Caco-2 (cell line): Measurements from ENCODE around the gene AMFR. TPM values are rescaled to one million over a fixed set of nuclear protein-coding genes. Genes with fewer than 3 reads are reported as not detected.

Experiments
- BruUV-seq: library from RNA; stranded (reverse); fragments of 400-500 nt; replicated peaks from 2 replicates; lab custom pipeline; 2021; lab: Mats Ljungman, UMichigan
- CTCF ChIA-PET: fragments of 300-600 bp; sonication (Branson Sonifier 250); formaldehyde crosslinking; loops from one replicate; lab custom pipeline; 2022; ENCODE audit warnings: antibody characterized with exemption; lab: Charles Lee
- POLR2A ChIA-PET: fragments of 300-600 bp; sonication (Branson Sonifier 250); formaldehyde crosslinking; loops from one replicate; lab custom pipeline; 2022; ENCODE audit warnings: antibody characterized with exemption; lab: Charles Lee
- DNase-seq, 2 experiments: peaks; one replicate each; pipeline versions ENCODE4 v3.0.0 to v3.0.0-alpha.2; 2020 to 2022
- H3K27me3 ChIP-seq: replicated peaks from 2 replicates; pipeline ENCODE4 v1.6.0; 2011; ENCODE audit warnings: low read length; ENCODE audit not compliant: control insufficient read depth, insufficient read depth
- H3K36me3 ChIP-seq: 2 replicates; pipeline ENCODE4 v1.5.1; 2011; ENCODE audit warnings: low read length; ENCODE audit not compliant: control insufficient read depth, insufficient read depth
- H3K4me1 ChIP-seq: fragments of 250-450 bp; sonication (Bioruptor Pico); 2 replicates; pipeline ENCODE4 v1.5.1; 2020; ENCODE audit warnings: mild to moderate bottlenecking
- H3K4me3 ChIP-seq: 2 replicates; pipeline ENCODE4 v1.5.1; 2011; ENCODE audit warnings: low read depth, mild to moderate bottlenecking, control low read depth, low read length
- H3K9me3 ChIP-seq: fragments of 250-450 bp; sonication (Bioruptor Pico); 2 replicates; pipeline ENCODE4 v1.5.1; 2020; ENCODE audit warnings: mild to moderate bottlenecking, moderate library complexity
- H3K27ac Mint-ChIP-seq: one replicate; pipeline ENCODE4 v1.8.0; 2022; ENCODE audit warnings: mixed read lengths; ENCODE audit not compliant: unreplicated experiment
- H3K27me3 Mint-ChIP-seq: one replicate; pipeline ENCODE4 v1.8.0; 2022; ENCODE audit warnings: mixed read lengths; ENCODE audit not compliant: insufficient read depth, unreplicated experiment
- H3K36me3 Mint-ChIP-seq: one replicate; pipeline ENCODE4 v1.8.0; 2022; ENCODE audit warnings: mild to moderate bottlenecking, mixed read lengths; ENCODE audit not compliant: insufficient read depth, unreplicated experiment
- H3K4me1 Mint-ChIP-seq: one replicate; pipeline ENCODE4 v1.8.0; 2022; ENCODE audit warnings: low read depth, mixed read lengths; ENCODE audit not compliant: unreplicated experiment
- H3K4me3 Mint-ChIP-seq: one replicate; pipeline ENCODE4 v1.8.0; 2022; ENCODE audit warnings: mild to moderate bottlenecking, moderate library complexity, mixed read lengths; ENCODE audit not compliant: unreplicated experiment
- H3K9me3 Mint-ChIP-seq: one replicate; pipeline ENCODE4 v1.8.0; 2022; ENCODE audit warnings: mixed read lengths; ENCODE audit not compliant: unreplicated experiment
- intact Hi-C: fragments of 100-400 bp; cut with micrococcal nuclease; formaldehyde crosslinking; loops from one replicate; pipeline ENCODE4 v1.10.0; 2022; ENCODE audit not compliant: unreplicated experiment
- total RNA-seq: library from RNA; stranded (reverse); gene quantifications from 2 replicates; pipeline ENCODE4 v1.2.3, GENCODE V29; 2022
- TF ChIP-seq, protein P1 (sequence below), 2 experiments: fragments of 200-600 bp in 1 of 2; IDR thresholded peaks; 1 replicate in 1 of 2; 2 replicates in 1 of 2; pipeline versions ENCODE4 v1.5.1 to v1.8.0; 2011 to 2022; ENCODE audit warnings: antibody characterized with exemption in 1 of 2, control low read depth in 1 of 2, inconsistent platforms in 1 of 2, low read depth in 1 of 2, low read length in 1 of 2, mild to moderate bottlenecking in 1 of 2, moderate library complexity in 1 of 2; ENCODE audit not compliant: insufficient read depth in 1 of 2, severe bottlenecking in 1 of 2, unreplicated experiment in 1 of 2

Gene AMFR
- total RNA-seq, 1 experiment from 2014 or later = 106 TPM

- H3K9me3 ChIP-seq = no peaks in the 10 kb centered on the region
- ChIA-PET POLR2A (no interaction called here), CTCF (no interaction called here)
- H3K36me3 ChIP-seq = peaks cover 5% of the 10 kb centered on the region
- no peak overlapping the region for H3K4me3 ChIP-seq
- Mint-ChIP-seq H3K4me1 (no peaks in the 10 kb centered on the region), H3K36me3 (peaks cover 98% of the 10 kb centered on the region), H3K27me3 (no peaks in the 10 kb centered on the region), H3K9me3 (no peaks in the 10 kb centered on the region), H3K4me3 (no peak overlapping the region), H3K27ac (no peak overlapping the region)
- DNase-seq = no peak
- intact Hi-C loops = no loop called here
- TF ChIP-seq, protein P1, sequence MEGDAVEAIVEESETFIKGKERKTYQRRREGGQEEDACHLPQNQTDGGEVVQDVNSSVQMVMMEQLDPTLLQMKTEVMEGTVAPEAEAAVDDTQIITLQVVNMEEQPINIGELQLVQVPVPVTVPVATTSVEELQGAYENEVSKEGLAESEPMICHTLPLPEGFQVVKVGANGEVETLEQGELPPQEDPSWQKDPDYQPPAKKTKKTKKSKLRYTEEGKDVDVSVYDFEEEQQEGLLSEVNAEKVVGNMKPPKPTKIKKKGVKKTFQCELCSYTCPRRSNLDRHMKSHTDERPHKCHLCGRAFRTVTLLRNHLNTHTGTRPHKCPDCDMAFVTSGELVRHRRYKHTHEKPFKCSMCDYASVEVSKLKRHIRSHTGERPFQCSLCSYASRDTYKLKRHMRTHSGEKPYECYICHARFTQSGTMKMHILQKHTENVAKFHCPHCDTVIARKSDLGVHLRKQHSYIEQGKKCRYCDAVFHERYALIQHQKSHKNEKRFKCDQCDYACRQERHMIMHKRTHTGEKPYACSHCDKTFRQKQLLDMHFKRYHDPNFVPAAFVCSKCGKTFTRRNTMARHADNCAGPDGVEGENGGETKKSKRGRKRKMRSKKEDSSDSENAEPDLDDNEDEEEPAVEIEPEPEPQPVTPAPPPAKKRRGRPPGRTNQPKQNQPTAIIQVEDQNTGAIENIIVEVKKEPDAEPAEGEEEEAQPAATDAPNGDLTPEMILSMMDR (IDR thresholded peaks at IDR 0.05; ENCODE audit: insufficient read depth in 1 of 2, low read depth in 1 of 2, low read length in 1 of 2, severe bottlenecking in 1 of 2, unreplicated experiment in 1 of 2) = no peak
- no peaks in the 10 kb centered on the region for H3K27me3 ChIP-seq
- H3K4me1 ChIP-seq = no peaks in the 10 kb centered on the region
- no TSS peak for BruUV-seq
These were observed 44.4 kb upstream of the AMFR start for GRCh38 chr16:56469748-56470147.

DNA sequence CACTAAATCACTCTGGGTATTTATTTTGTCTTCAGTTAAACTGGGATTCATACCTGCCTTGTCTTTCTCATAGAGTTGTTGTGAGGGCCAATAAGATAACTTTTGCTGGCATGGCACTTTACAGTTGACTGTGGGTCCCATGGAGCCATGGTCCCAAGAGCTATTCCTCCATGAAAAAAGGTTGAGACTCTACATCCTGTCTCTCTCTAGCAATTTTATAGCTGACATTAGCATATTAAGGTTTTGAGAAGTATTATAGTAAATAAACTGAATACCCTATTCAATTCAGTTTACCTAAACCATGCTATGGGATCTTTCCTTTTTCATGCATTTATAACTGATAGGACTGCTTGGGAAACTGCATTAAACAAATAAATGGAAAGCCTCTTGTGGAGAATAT, 43.5 kb upstream of the AMFR start:
- Histone ChIP-seq H3K36me3 (peaks cover 5% of the 10 kb centered on the region), H3K4me1 (no peaks in the 10 kb centered on the region), H3K27me3 (no peaks in the 10 kb centered on the region), H3K4me3 (no peak overlapping the region), H3K9me3 (no peaks in the 10 kb centered on the region)
- no peak overlapping the region for H3K4me3 Mint-ChIP-seq
- CTCF ChIA-PET = no interaction called here
- peaks cover 98% of the 10 kb centered on the region for H3K36me3 Mint-ChIP-seq
- no peak for DNase-seq
- H3K9me3 Mint-ChIP-seq = no peaks in the 10 kb centered on the region
- no peaks in the 10 kb centered on the region for H3K27me3 Mint-ChIP-seq
- TF ChIP-seq, protein P1 (IDR thresholded peaks at IDR 0.05; ENCODE audit: insufficient read depth in 1 of 2, low read depth in 1 of 2, low read length in 1 of 2, severe bottlenecking in 1 of 2, unreplicated experiment in 1 of 2) = no peak
- POLR2A ChIA-PET = no interaction called here
- H3K27ac Mint-ChIP-seq = no peak overlapping the region
- BruUV-seq = no TSS peak
- intact Hi-C loops = no loop called here
- no peaks in the 10 kb centered on the region for H3K4me1 Mint-ChIP-seq

- no peaks in the 10 kb centered on the region for H3K27me3 ChIP-seq
- TF ChIP-seq, protein P1 (IDR thresholded peaks at IDR 0.05; ENCODE audit: insufficient read depth in 1 of 2, low read depth in 1 of 2, low read length in 1 of 2, severe bottlenecking in 1 of 2, unreplicated experiment in 1 of 2) = no peak
- no peak overlapping the region for H3K4me3 ChIP-seq
- H3K9me3 ChIP-seq = no peaks in the 10 kb centered on the region
- ChIA-PET CTCF (no interaction called here), POLR2A (interaction anchor here (0.6 kb wide), 1 partner anchor 23 kb away, joined by 3 read pairs; no protein-coding TSS in a partner anchor)
- BruUV-seq = no TSS peak
- no peak for DNase-seq
- H3K4me1 Mint-ChIP-seq = no peaks in the 10 kb centered on the region
- H3K36me3 Mint-ChIP-seq = peaks cover 95% of the 10 kb centered on the region
- H3K27me3 Mint-ChIP-seq = no peaks in the 10 kb centered on the region
- no peaks in the 10 kb centered on the region for H3K4me1 ChIP-seq
- H3K4me3 Mint-ChIP-seq = no peak overlapping the region
- intact Hi-C loops = no loop called here
- H3K27ac Mint-ChIP-seq = no peak overlapping the region
- no peaks in the 10 kb centered on the region for H3K9me3 Mint-ChIP-seq
- peaks cover 5% of the 10 kb centered on the region for H3K36me3 ChIP-seq
These were observed 41.0 kb upstream of the AMFR start for GRCh38 chr16:56466344-56466743.
